Adrenal gland (tissue), 12 donors: ENCODE measurements around the gene LRRC56. TPM values are rescaled to one million over a fixed set of nuclear protein-coding genes. Genes with fewer than 3 reads are reported as not detected.

Source experiments
- DNase-seq, 7 donors: peaks; one replicate each; pipeline ENCODE4 v3.0.0-alpha.2; 2019 to 2020
- H3K27ac ChIP-seq, 5 donors: fragments of 200-600 bp; sonication (generic) in 4 of 5; 1 replicate in 3 of 5; 2 replicates in 2 of 5; pipeline versions ENCODE4 v1.5.1 to v1.8.0; 2016 to 2020; ENCODE audit warnings: mild to moderate bottlenecking in 1 of 5
- H3K27me3 ChIP-seq: fragments of 200-600 bp; 2 replicates; pipeline ENCODE4 v1.8.0; 2021
- H3K36me3 ChIP-seq, 2 donors: fragments of 200-600 bp; replicated peaks in 1 of 2; 1 replicate in 1 of 2; 2 replicates in 1 of 2; pipeline versions ENCODE4 v1.5.1 to v1.8.0; 2018 to 2022
- H3K4me1 ChIP-seq, 2 donors: fragments of 200-600 bp; replicated peaks in 1 of 2; 1 replicate in 1 of 2; 2 replicates in 1 of 2; pipeline versions ENCODE4 v1.5.1 to v1.8.0; 2018 to 2021
- H3K4me3 ChIP-seq, 4 donors: fragments of 200-600 bp; sonication (generic) in 3 of 4; one replicate each; pipeline ENCODE4 v1.5.1; 2016 to 2018
- H3K9me3 ChIP-seq, 3 donors: fragments of 200-600 bp; sonication (generic) in 1 of 3; replicated peaks in 1 of 3; 1 replicate in 2 of 3; 2 replicates in 1 of 3; pipeline versions ENCODE4 v1.5.1 to v1.8.0; 2016 to 2021
- CTCF ChIP-seq, 6 experiments: fragments of 450-650 bp in 4 of 6; fragments of 200-600 bp in 2 of 6; sonication (generic) in 1 of 6; IDR thresholded peaks; 1 replicate in 5 of 6; 2 replicates in 1 of 6; pipeline versions ENCODE4 v1.5.1 to v1.8.0; 2016 to 2021; ENCODE audit warnings: antibody characterized with exemption in 6 of 6, mild to moderate bottlenecking in 2 of 6, moderate library complexity in 1 of 6
- POLR2A ChIP-seq, 2 donors: fragments of 450-650 bp; IDR thresholded peaks; one replicate each; pipeline ENCODE4 v1.6.1; 2017; ENCODE audit warnings: antibody characterized with exemption in 2 of 2, mild to moderate bottlenecking in 2 of 2, moderate library complexity in 1 of 2
- WGBS, 4 donors: extraction: QIAGEN DNeasy Blood & Tissue Kit in 2 of 4; methylation state at CpG; one replicate each; pipeline versions ENCODE4 v1.1.5 to v1.1.7; 2013 to 2017; 5-methylcytosine and 5-hydroxymethylcytosine counted together
- intact Hi-C, 2 donors: fragments of 100-400 bp; cut with DNase I; formaldehyde crosslinking; loops; one replicate each; pipeline versions ENCODE4 v1.14.1 to v1.15.0; 2022 to 2023
- microRNA counts, 2 donors: library from miRNA; unstranded; fragments of <30 nt; microRNA quantifications; one replicate each; lab custom pipeline; 2016
- microRNA-seq, 3 donors: library from miRNA; unstranded; fragments of <30 nt; microRNA quantifications; one replicate each; pipeline ENCODE4, GENCODE V29; 2017 to 2020
- polyA plus RNA-seq, 3 donors: library from polyadenylated mRNA; stranded (reverse); fragments of 200-250 nt in 2 of 3; fragments of 350-450 nt in 1 of 3; fragmentation: Illumina TruSeq in 1 of 3; extraction: RNeasy Lipid Tissue Mini Kit (QIAGEN cat#74804) in 1 of 3; gene quantifications; one replicate each; pipeline ENCODE4 v1.2.3, GENCODE V29; 2013 to 2014
- small RNA-seq, 2 donors: library from RNA; depleted of rRNA; stranded (forward); fragments of <200 nt; gene quantifications; one replicate each; pipeline ENCODE3, GENCODE V24; 2016
- total RNA-seq, 9 donors: library from RNA; depleted of rRNA in 4 of 9; stranded (reverse); fragments of >200 nt in 4 of 9; fragments of 120-200 nt in 1 of 9; fragmentation: NEBNext Ultra II Directional in 1 of 9; extraction: Animal tissue kit (Norgen Biotek cat#: 25700) in 1 of 9; gene quantifications; one replicate each; pipeline versions ENCODE4 v1.1.0 to v1.2.4, GENCODE V29; 2013 to 2023
- donor health status: healthy with polysubstance abuse.
- donor health status: Bipolar disorder and iron deficiency.
- donor health status: DM: yes; HTN: yes; CAD: no.
- donor health status: DM: no; HTN: no; CAD: no.
- donor health status: DM: no; HTN: no; CAD: no.
- donor health status: DM: yes; HTN: yes; CAD: no.

The LRRC56 gene
- total and polyA plus RNA-seq, 12 donors, result 0.32 to 4.3 (median 0.96) TPM; not detected in 2

DNA sequence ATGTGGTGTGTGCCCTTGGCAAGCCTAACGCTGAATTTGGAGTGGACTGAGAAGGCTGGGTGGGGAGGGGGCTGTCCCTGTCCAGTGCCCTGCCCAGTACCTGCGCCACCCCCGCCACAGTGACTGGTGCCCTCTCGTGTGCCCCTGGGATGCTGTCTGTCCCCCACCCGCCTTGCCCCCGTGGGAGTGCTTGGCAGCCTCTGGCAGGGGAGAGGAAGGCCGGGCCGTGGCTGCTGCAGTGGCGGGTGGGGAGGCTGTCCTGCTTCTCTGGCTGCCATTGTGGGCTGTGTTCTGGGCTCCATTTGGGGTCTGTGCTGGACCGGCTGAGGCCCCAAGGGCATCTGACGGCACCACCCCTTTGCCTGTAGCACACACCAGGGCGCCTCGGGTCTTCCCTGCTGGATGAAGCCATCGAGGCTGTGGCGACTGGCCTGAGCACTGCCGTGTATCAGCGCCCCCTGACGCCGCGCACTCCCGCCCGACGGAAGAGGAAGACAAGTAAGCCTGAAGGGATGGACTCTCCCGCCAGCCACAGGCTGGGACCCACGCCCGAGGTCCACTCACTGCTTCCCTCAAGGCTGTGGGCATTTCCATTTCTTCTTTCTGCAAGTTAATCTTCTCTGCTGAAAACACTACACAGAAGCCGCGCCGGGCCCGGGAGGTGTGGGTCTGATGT is 60.8 kb downstream of the LRRC56 start:
- intact Hi-C loops, result no loop called here
- TF ChIP-seq CTCF (IDR thresholded peaks at IDR 0.05) (no peak), POLR2A (IDR thresholded peaks at IDR 0.05) (no peak)
- WGBS, 4 donors, result 91 to 96% (median 93%) methylated on average over 5 to 30 of the region's 30 CpGs

DNA sequence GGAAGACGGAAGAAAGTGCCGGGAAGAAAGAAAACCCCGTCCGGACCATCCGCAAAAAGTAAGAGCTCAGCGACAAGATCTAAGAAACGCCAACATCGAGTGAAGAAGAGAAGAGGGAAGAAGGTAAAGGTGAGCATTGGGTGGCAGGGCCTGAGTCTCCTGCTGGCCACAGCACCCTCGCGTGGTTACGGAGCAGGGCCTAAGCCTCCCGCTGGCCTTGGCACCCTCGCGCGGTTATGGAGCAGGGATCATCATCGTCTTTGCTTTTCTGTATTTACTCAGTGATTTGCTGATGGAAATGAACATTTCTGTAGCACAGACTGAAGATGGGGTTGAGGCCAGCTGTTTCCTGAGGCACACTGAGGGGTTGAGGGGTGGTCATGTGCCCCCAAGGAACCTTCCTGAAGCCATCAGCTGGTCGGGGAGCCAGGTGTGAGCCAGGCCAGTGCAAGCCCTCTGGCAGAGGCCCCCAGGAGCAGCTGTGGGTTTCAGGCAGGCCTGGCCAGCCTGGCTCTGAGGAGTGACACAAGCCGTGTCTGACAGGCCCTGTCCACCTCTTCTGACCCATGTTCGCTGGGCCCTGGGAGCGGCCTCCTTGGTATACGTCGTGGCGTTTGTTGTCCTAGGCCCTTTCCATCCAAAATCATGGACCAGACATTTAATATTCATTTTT is 64.4 kb downstream of the LRRC56 start:
- Histone ChIP-seq H3K27ac (no peak overlapping the region), H3K9me3 (no peaks in the 10 kb centered on the region), H3K27me3 (no peaks in the 10 kb centered on the region), H3K4me1 (no peaks in the 10 kb centered on the region), H3K36me3 (peaks cover 0 to 97% of the 10 kb centered on the region in 2 donors), H3K4me3 (no peak overlapping the region)
- intact Hi-C loops, result no loop called here
- 91 to 96% (median 92%) methylated on average over 19 to 23 of the region's 23 CpGs for WGBS, 4 donors
- no peak for DNase-seq
- no peak for TF ChIP-seq POLR2A (IDR thresholded peaks at IDR 0.05)
- no peak for TF ChIP-seq CTCF (IDR thresholded peaks at IDR 0.05)

More for the DNA sequence above, 60.8 kb downstream of the LRRC56 start:
- H3K27me3 ChIP-seq, result no peaks in the 10 kb centered on the region
- H3K27ac ChIP-seq, result no peak overlapping the region
- H3K4me1 ChIP-seq, result no peaks in the 10 kb centered on the region
- DNase-seq, result no peak
- no peaks in the 10 kb centered on the region for H3K9me3 ChIP-seq
- H3K36me3 ChIP-seq, result peaks cover 0 to 95% of the 10 kb centered on the region in 2 donors
- H3K4me3 ChIP-seq, result no peak overlapping the region

- no peak for DNase-seq
- Histone ChIP-seq H3K36me3 (peaks cover 0 to 97% of the 10 kb centered on the region in 2 donors), H3K4me3 (no peak overlapping the region), H3K27me3 (no peaks in the 10 kb centered on the region), H3K27ac (no peak overlapping the region), H3K9me3 (no peaks in the 10 kb centered on the region), H3K4me1 (peaks cover 0 to 4% of the 10 kb centered on the region in 2 donors)
- WGBS, 4 donors, result 87 to 90% (median 89%) methylated on average over 13 of the region's 13 CpGs
- intact Hi-C loops, result no loop called here
- TF ChIP-seq POLR2A (IDR thresholded peaks at IDR 0.05) (no peak), CTCF (IDR thresholded peaks at IDR 0.05) (no peak)
Measured at GRCh38 chr11:603154-603553, 65.8 kb downstream of the LRRC56 start.

MicroRNAs within 50 kb of the gene (microRNA counts, 767-probe panel; counts per million panel counts)
- 0 counts per million in 2 donors for microRNA hsa-miR-210 (lab: Ali Mortazavi, UCI)

Small RNA genes within 50 kb of the gene (microRNA-seq; reads per million reads assigned to microRNA genes)
- gene MIR210, result 69.8 to 95.2 (median 70.6) reads per million in 3 donors

Small RNA genes within 50 kb of the gene (small RNA-seq; reads per million reads assigned to genes)
- 5.0 reads per million in 2 donors for gene MIR210

Other genes starting within 250 kb of the LRRC56 start
- gene PGGHG, start 248.4 kb upstream of the LRRC56 start, total RNA-seq, result 1 to 10 TPM; 1.2 to 9.8 (median 7.1) TPM
- 10 to 100 TPM in 2 of 3 donors, under 1 TPM in 1; 0.55 to 77.2 (median 29.4) TPM for gene PGGHG, start 248.4 kb upstream of the LRRC56 start, polyA plus RNA-seq
- not detected for gene IFITM5, start 238.0 kb upstream of the LRRC56 start, total RNA-seq
- gene IFITM5, start 238.0 kb upstream of the LRRC56 start, polyA plus RNA-seq, result not detected
- 100 to 1,000 TPM in 7 of 9 donors, 10 to 100 TPM in 2; 30.7 to 269 (median 155) TPM for gene IFITM2, start 229.7 kb upstream of the LRRC56 start, total RNA-seq
- 100 to 1,000 TPM; 290 to 835 (median 443) TPM for gene IFITM2, start 229.7 kb upstream of the LRRC56 start, polyA plus RNA-seq
- 100 to 1,000 TPM in 3 of 9 donors, 10 to 100 TPM in 6; 12.1 to 238 (median 84.5) TPM for gene IFITM1, start 223.5 kb upstream of the LRRC56 start, total RNA-seq
- gene IFITM1, start 223.5 kb upstream of the LRRC56 start, polyA plus RNA-seq, result 100 to 1,000 TPM in 2 of 3 donors, 10 to 100 TPM in 1; 84.6 to 360 (median 139) TPM
- gene IFITM3, start 216.7 kb upstream of the LRRC56 start, total RNA-seq, result 100 to 1,000 TPM in 8 of 9 donors, 10 to 100 TPM in 1; 80.5 to 946 (median 291) TPM
- gene IFITM3, start 216.7 kb upstream of the LRRC56 start, polyA plus RNA-seq, result 1,000 to 10,000 TPM in 1 of 3 donors, 100 to 1,000 TPM in 2; 454 to 1,592 (median 502) TPM
- 1 to 10 TPM in 4 of 9 donors, under 1 TPM in 3, not detected in 2; 0.29 to 4.6 (median 1.1) TPM for gene B4GALNT4, start 168.0 kb upstream of the LRRC56 start, total RNA-seq
- 10 to 100 TPM in 1 of 3 donors, 1 to 10 TPM in 1, under 1 TPM in 1; 0.15 to 30.3 (median 9.1) TPM for gene B4GALNT4, start 168.0 kb upstream of the LRRC56 start, polyA plus RNA-seq
- gene PKP3, start 143.3 kb upstream of the LRRC56 start, total RNA-seq, result under 1 TPM in 3 of 9 donors, not detected in 6; 0.45 to 0.65 (median 0.65) TPM
- gene PKP3, start 143.3 kb upstream of the LRRC56 start, polyA plus RNA-seq, result under 1 TPM in 1 of 3 donors, not detected in 2; 0.37 TPM
- gene SIGIRR, start 122.5 kb upstream of the LRRC56 start, total RNA-seq, result 10 to 100 TPM in 7 of 9 donors, 1 to 10 TPM in 2; 5.7 to 70.0 (median 21.1) TPM
- 100 to 1,000 TPM in 1 of 3 donors, 10 to 100 TPM in 1, 1 to 10 TPM in 1; 2.7 to 111 (median 80.4) TPM for gene SIGIRR, start 122.5 kb upstream of the LRRC56 start, polyA plus RNA-seq
- gene ANO9, start 95.5 kb upstream of the LRRC56 start, total RNA-seq, result 1 to 10 TPM in 1 of 9 donors, under 1 TPM in 3, not detected in 5; 0.52 to 2.2 (median 0.79) TPM
- 1 to 10 TPM in 2 of 3 donors, under 1 TPM in 1; 0.07 to 2.9 (median 1.2) TPM for gene ANO9, start 95.5 kb upstream of the LRRC56 start, polyA plus RNA-seq
- gene PTDSS2, start 87.2 kb upstream of the LRRC56 start, total RNA-seq, result 10 to 100 TPM; 20.7 to 85.9 (median 41.4) TPM
- 100 to 1,000 TPM in 1 of 3 donors, 10 to 100 TPM in 2; 11.0 to 109 (median 53.7) TPM for gene PTDSS2, start 87.2 kb upstream of the LRRC56 start, polyA plus RNA-seq
- 100 to 1,000 TPM; 103 to 342 (median 252) TPM for gene RNH1, start 30.3 kb upstream of the LRRC56 start, total RNA-seq
- 100 to 1,000 TPM in 2 of 3 donors, 10 to 100 TPM in 1; 36.3 to 125 (median 110) TPM for gene RNH1, start 30.3 kb upstream of the LRRC56 start, polyA plus RNA-seq
- gene HRAS, start 2.0 kb upstream of the LRRC56 start, total RNA-seq, result 10 to 100 TPM; 10.8 to 45.0 (median 36.7) TPM
- 100 to 1,000 TPM in 2 of 3 donors, 10 to 100 TPM in 1; 18.7 to 190 (median 164) TPM for gene HRAS, start 2.0 kb upstream of the LRRC56 start, polyA plus RNA-seq
- 1 to 10 TPM in 8 of 9 donors, under 1 TPM in 1; 0.35 to 9.1 (median 6.0) TPM for gene LMNTD2, start 23.2 kb downstream of the LRRC56 start, total RNA-seq
- 10 to 100 TPM in 2 of 3 donors, under 1 TPM in 1; 0.20 to 21.0 (median 12.7) TPM for gene LMNTD2, start 23.2 kb downstream of the LRRC56 start, polyA plus RNA-seq
- gene RASSF7, start 23.4 kb downstream of the LRRC56 start, total RNA-seq, result 10 to 100 TPM in 4 of 9 donors, 1 to 10 TPM in 5; 2.9 to 18.2 (median 5.8) TPM
- gene RASSF7, start 23.4 kb downstream of the LRRC56 start, polyA plus RNA-seq, result 10 to 100 TPM in 1 of 3 donors, 1 to 10 TPM in 1, under 1 TPM in 1; 0.33 to 19.9 (median 9.8) TPM
- gene PHRF1, start 38.9 kb downstream of the LRRC56 start, total RNA-seq, result 10 to 100 TPM; 17.2 to 42.2 (median 29.0) TPM
- gene PHRF1, start 38.9 kb downstream of the LRRC56 start, polyA plus RNA-seq, result 10 to 100 TPM in 2 of 3 donors, 1 to 10 TPM in 1; 8.7 to 62.3 (median 23.3) TPM
- gene IRF7, start 78.4 kb downstream of the LRRC56 start, total RNA-seq, result 10 to 100 TPM in 5 of 9 donors, 1 to 10 TPM in 4; 3.6 to 28.3 (median 10.0) TPM
- gene IRF7, start 78.4 kb downstream of the LRRC56 start, polyA plus RNA-seq, result 10 to 100 TPM in 2 of 3 donors, under 1 TPM in 1; 0.81 to 87.6 (median 25.9) TPM
- 1 to 10 TPM in 5 of 9 donors, under 1 TPM in 3, not detected in 1; 0.44 to 5.2 (median 1.2) TPM for gene CDHR5, start 87.4 kb downstream of the LRRC56 start, total RNA-seq
- gene CDHR5, start 87.4 kb downstream of the LRRC56 start, polyA plus RNA-seq, result under 1 TPM; 0.31 to 0.61 (median 0.56) TPM
- under 1 TPM in 1 of 9 donors, not detected in 8; 0.67 TPM for gene SCT, start 89.7 kb downstream of the LRRC56 start, total RNA-seq
- gene SCT, start 89.7 kb downstream of the LRRC56 start, polyA plus RNA-seq, result under 1 TPM in 1 of 3 donors, not detected in 2; 0.61 TPM
- gene DRD4, start 99.7 kb downstream of the LRRC56 start, total RNA-seq, result 1 to 10 TPM in 1 of 9 donors, under 1 TPM in 6, not detected in 2; 0.28 to 1.1 (median 0.34) TPM
- gene DRD4, start 99.7 kb downstream of the LRRC56 start, polyA plus RNA-seq, result 1 to 10 TPM in 2 of 3 donors, not detected in 1; 1.2 to 1.3 TPM
- 10 to 100 TPM; 32.8 to 57.3 (median 54.8) TPM for gene DEAF1, start 157.7 kb downstream of the LRRC56 start, total RNA-seq
- 100 to 1,000 TPM in 1 of 3 donors, 10 to 100 TPM in 2; 20.6 to 131 (median 67.0) TPM for gene DEAF1, start 157.7 kb downstream of the LRRC56 start, polyA plus RNA-seq
- gene TMEM80, start 158.3 kb downstream of the LRRC56 start, total RNA-seq, result 10 to 100 TPM; 11.1 to 85.3 (median 33.8) TPM
- gene TMEM80, start 158.3 kb downstream of the LRRC56 start, polyA plus RNA-seq, result 10 to 100 TPM; 14.8 to 33.8 (median 26.0) TPM
- gene EPS8L2, start 168.7 kb downstream of the LRRC56 start, total RNA-seq, result 10 to 100 TPM in 8 of 9 donors, 1 to 10 TPM in 1; 2.7 to 57.7 (median 34.3) TPM
- gene EPS8L2, start 168.7 kb downstream of the LRRC56 start, polyA plus RNA-seq, result 10 to 100 TPM in 2 of 3 donors, 1 to 10 TPM in 1; 9.7 to 51.9 (median 25.6) TPM
- 100 to 1,000 TPM in 8 of 9 donors, 10 to 100 TPM in 1; 83.2 to 167 (median 153) TPM for gene TALDO1, start 209.9 kb downstream of the LRRC56 start, total RNA-seq
- gene TALDO1, start 209.9 kb downstream of the LRRC56 start, polyA plus RNA-seq, result 100 to 1,000 TPM in 2 of 3 donors, 10 to 100 TPM in 1; 64.3 to 117 (median 100) TPM
- 100 to 1,000 TPM in 4 of 9 donors, 10 to 100 TPM in 5; 33.7 to 156 (median 93.4) TPM for gene GATD1, start 240.0 kb downstream of the LRRC56 start, total RNA-seq
- 100 to 1,000 TPM in 1 of 3 donors, 10 to 100 TPM in 2; 20.3 to 176 (median 49.3) TPM for gene GATD1, start 240.0 kb downstream of the LRRC56 start, polyA plus RNA-seq